ENCODE measurements around the gene AHR. TPM values are rescaled to one million over a fixed set of nuclear protein-coding genes. Genes with fewer than 3 reads are reported as not detected.

AHR gene
- total and polyA plus RNA-seq, 10 donors: 7.4 to 95.9 (median 71.3) TPM

DNA sequence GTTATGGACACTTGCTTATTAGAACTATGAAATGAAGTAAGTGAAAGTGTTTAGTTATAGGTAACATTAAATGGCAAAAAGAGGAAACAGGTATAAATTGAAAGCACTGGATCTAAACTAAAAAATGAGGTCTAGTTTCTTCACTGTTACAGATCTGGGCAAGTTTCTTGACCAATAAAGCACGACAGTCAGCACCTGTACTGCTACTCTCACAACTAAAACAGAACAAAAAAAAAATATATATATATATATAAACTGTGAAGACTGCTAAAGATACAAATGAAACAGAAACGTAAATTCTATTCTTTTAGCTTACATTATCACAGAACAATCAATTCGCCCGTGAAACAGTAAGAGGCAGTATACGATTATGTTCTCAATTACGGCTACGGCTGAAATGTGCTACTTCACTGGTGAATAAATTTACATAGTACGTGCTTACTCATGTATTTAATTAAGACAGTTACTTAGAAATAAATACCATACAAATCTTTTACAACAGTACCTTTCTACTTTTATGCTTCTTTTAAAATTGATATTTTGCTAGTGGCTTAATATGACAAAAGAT, 4.2 kb downstream of the AHR start:
- Histone ChIP-seq H3K36me3 (no peaks in the 10 kb centered on the region), H3K4me3 (peak overlapping the region in 5 of 8 donors; percentile 6 to 90 (median 86)), H3K27ac (peak overlapping the region in 7 of 8 donors; percentile 10 to 96 (median 94)), H3K4me1 (peaks cover 17 to 91% (median 67%) of the 10 kb centered on the region in 6 donors), H3K27me3 (replicated peaks in 1 of 7) (no peaks in the 10 kb centered on the region), H3K9me3 (no peaks in the 10 kb centered on the region)
- intact Hi-C loops (cut with DNase I; ENCODE audit: low total_unique reads): loop anchor here (10.0 kb wide), 1 partner anchor 222 kb away; no protein-coding TSS in a partner anchor
- DNase-seq: no peak
- TF ChIP-seq, protein P1, sequence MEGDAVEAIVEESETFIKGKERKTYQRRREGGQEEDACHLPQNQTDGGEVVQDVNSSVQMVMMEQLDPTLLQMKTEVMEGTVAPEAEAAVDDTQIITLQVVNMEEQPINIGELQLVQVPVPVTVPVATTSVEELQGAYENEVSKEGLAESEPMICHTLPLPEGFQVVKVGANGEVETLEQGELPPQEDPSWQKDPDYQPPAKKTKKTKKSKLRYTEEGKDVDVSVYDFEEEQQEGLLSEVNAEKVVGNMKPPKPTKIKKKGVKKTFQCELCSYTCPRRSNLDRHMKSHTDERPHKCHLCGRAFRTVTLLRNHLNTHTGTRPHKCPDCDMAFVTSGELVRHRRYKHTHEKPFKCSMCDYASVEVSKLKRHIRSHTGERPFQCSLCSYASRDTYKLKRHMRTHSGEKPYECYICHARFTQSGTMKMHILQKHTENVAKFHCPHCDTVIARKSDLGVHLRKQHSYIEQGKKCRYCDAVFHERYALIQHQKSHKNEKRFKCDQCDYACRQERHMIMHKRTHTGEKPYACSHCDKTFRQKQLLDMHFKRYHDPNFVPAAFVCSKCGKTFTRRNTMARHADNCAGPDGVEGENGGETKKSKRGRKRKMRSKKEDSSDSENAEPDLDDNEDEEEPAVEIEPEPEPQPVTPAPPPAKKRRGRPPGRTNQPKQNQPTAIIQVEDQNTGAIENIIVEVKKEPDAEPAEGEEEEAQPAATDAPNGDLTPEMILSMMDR (IDR thresholded peaks at IDR 0.05 in 8 of 11, conservative IDR thresholded peaks at IDR 0.05 in 3 of 11): peak in 6 of 11 experiments; percentile 14 to 43 (median 24)
- no peak for TF ChIP-seq POLR2A (IDR thresholded peaks at IDR 0.05)
- 8 to 14% (median 12%) methylated on average over 8 of the region's 8 CpGs for WGBS, 5 donors

DNA sequence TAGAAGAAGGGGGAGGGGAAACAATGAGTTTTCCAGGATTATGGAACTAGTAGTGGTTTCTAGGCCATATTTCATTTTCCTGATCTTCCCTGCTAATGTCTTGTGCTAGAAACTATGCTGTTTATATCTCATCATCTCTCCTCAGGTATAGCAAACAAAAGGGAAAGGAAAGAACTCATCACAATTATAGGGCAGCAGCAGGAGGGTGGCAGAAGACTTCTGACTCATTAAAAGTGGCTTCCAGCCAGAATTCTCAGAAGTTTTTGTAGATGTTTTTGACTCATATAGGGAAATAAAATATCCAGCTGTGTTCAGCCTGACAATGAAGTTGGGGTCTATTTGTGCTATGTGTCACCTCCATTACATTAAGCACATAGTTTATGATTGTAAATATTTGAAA, 6.5 kb downstream of the AHR start:
- Histone ChIP-seq H3K4me3 (no peak overlapping the region), H3K27me3 (replicated peaks in 1 of 7) (no peaks in the 10 kb centered on the region), H3K27ac (peak overlapping the region in 3 of 8 donors; percentile 22 to 54 (median 32)), H3K36me3 (peaks cover 0 to 3% (median 0%) of the 10 kb centered on the region in 6 donors), H3K4me1 (peaks cover 19 to 95% (median 71%) of the 10 kb centered on the region in 6 donors), H3K9me3 (no peaks in the 10 kb centered on the region)
- intact Hi-C loops (cut with DNase I; ENCODE audit: low total_unique reads): loop anchor here (10.0 kb wide), 1 partner anchor 220 kb away; no protein-coding TSS in a partner anchor
- no peak for DNase-seq
- TF ChIP-seq POLR2AphosphoS5 (IDR thresholded peaks at IDR 0.05): no peak
- no peak for TF ChIP-seq POLR2A (IDR thresholded peaks at IDR 0.05)
- TF ChIP-seq, protein P1 (IDR thresholded peaks at IDR 0.05 in 8 of 11, conservative IDR thresholded peaks at IDR 0.05 in 3 of 11): no peak

DNA sequence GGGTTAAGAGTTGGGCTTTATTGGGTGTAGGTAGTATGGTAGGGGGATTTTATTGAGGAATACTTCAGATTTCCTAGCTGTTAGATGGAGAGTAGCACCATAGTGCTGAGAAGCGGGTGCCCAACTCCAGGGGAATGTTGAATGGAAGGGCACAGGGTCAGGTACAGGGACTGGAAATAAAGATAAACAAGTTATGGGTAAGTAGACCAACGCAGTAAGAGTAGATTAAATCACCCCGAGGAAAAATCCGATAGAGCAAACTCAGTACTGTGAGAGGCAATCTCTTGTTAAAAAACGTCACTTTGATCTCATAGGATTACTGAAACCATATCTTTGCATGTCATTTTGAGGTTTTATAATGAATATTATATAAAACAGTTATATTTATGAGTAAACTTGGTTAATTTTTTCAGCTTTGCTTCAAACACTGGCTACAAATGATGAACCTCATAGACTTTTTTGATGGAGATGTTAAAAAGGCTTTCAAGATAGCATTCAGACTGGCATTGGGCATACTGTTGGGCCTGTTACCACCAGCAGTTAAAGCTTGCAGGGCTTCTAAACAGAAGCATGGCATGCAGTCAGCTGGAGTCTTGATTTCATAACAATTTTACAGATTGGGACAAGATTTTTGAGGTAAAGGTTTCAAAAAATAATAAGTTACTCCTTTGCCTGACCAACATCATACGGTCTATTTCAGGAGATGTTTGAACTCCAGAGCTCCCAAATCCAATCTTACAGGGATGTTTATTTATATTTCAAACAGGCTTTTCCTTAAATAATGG, 7.1 kb downstream of the AHR start:
- WGBS, 5 donors: 70 to 83% (median 80%) methylated on average over 6 of the region's 6 CpGs
- Histone ChIP-seq H3K4me1 (peaks cover 19 to 92% (median 72%) of the 10 kb centered on the region in 6 donors), H3K36me3 (peaks cover 0 to 9% (median 0%) of the 10 kb centered on the region in 6 donors), H3K27ac (peak overlapping the region in 2 of 8 donors; percentile 32 to 54), H3K27me3 (replicated peaks in 1 of 7) (no peaks in the 10 kb centered on the region), H3K9me3 (no peaks in the 10 kb centered on the region), H3K4me3 (no peak overlapping the region)
- TF ChIP-seq POLR2AphosphoS5 (IDR thresholded peaks at IDR 0.05) (no peak), POLR2A (IDR thresholded peaks at IDR 0.05) (no peak)
- TF ChIP-seq, protein P1 (IDR thresholded peaks at IDR 0.05 in 8 of 11, conservative IDR thresholded peaks at IDR 0.05 in 3 of 11): no peak
- DNase-seq: no peak
- intact Hi-C loops (cut with DNase I; ENCODE audit: low total_unique reads): loop anchor here (10.0 kb wide), 1 partner anchor 219 kb away; no protein-coding TSS in a partner anchor

DNA sequence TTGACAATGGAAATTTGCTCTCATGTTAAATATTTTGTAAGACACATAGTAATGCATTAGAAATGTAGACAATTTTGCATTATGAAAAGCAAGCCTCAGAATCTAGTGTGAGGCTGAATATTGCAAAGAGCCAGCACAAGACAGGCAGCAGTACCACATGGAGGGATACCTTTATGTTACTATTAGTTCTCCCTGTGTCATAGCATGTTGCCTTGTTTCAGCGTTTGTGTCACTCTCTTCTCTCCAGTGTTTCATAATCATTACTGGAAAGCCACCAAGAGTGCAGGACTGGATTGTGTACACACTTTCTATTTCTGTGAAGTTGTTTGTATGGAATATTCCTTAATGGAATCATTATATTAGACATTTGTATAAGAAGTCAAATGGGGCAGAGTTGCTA, 8.5 kb downstream of the AHR start:
- TF ChIP-seq, protein P1 (IDR thresholded peaks at IDR 0.05 in 8 of 11, conservative IDR thresholded peaks at IDR 0.05 in 3 of 11): no peak
- TF ChIP-seq POLR2AphosphoS5 (IDR thresholded peaks at IDR 0.05) (no peak), POLR2A (IDR thresholded peaks at IDR 0.05) (no peak)
- peak overlapping the region in 6 of 8 donors; percentile 20 to 65 (median 55) for H3K27ac ChIP-seq

More for the DNA sequence above, 8.5 kb downstream of the AHR start:
- intact Hi-C loops (cut with DNase I; ENCODE audit: low total_unique reads): loop anchor here (10.0 kb wide), 1 partner anchor 218 kb away; no protein-coding TSS in a partner anchor
- no peak for DNase-seq
- Histone ChIP-seq H3K4me3 (no peak overlapping the region), H3K36me3 (peaks cover 0 to 23% (median 0%) of the 10 kb centered on the region in 6 donors), H3K4me1 (peaks cover 19 to 89% (median 65%) of the 10 kb centered on the region in 6 donors), H3K27me3 (replicated peaks in 1 of 7) (no peaks in the 10 kb centered on the region), H3K9me3 (no peaks in the 10 kb centered on the region)
- whole genome bisulfite sequencing, 5 donors: 19 to 53% (median 21%) methylated on average over 1 of the region's 1 CpG
